Midbrain (tissue), 1 donor: ENCODE measurements around the gene MMP15.

ENCODE experiments used
- DNase-seq: peaks from one replicate; lab custom pipeline; 2025; lab: John Stamatoyannopoulos, UW

MMP15 gene

GRCh38 chr16:58019866-58020538 lies 5.6 kb upstream of the MMP15 start:
- DNase-seq, result no peak

GRCh38 chr16:58020628-58021521 lies 4.7 kb upstream of the MMP15 start:
- DNase-seq, result peak; percentile 61

- no peak for DNase-seq
Measured at GRCh38 chr16:58021661-58022551, 3.6 kb upstream of the MMP15 start.

- peak; percentile 50 for DNase-seq
Measured at GRCh38 chr16:58022601-58023371, 2.8 kb upstream of the MMP15 start.

- no peak for DNase-seq
Measured at GRCh38 chr16:58024486-58025350, 836 bp upstream of the MMP15 start.

GRCh38 chr16:58026139-58026704 lies 668 bp downstream of the MMP15 start:
- DNase-seq, result no peak

GRCh38 chr16:58026705-58027160 lies 1.2 kb downstream of the MMP15 start:
- DNase-seq, result no peak

- no peak for DNase-seq
Measured at GRCh38 chr16:58027161-58027915, 1.8 kb downstream of the MMP15 start.

GRCh38 chr16:58027916-58028455 lies 2.4 kb downstream of the MMP15 start:
- no peak for DNase-seq

GRCh38 chr16:58028541-58029070 lies 3.1 kb downstream of the MMP15 start:
- no peak for DNase-seq

- DNase-seq, result no peak
Measured at GRCh38 chr16:58029410-58029809, 3.9 kb downstream of the MMP15 start.

- no peak for DNase-seq
Measured at GRCh38 chr16:58030136-58030840, 4.7 kb downstream of the MMP15 start.

- DNase-seq, result no peak
Measured at GRCh38 chr16:58031016-58031800, 5.7 kb downstream of the MMP15 start.

- peak; percentile 43 for DNase-seq
Measured at GRCh38 chr16:58032710-58033293, 7.2 kb downstream of the MMP15 start.

- no peak for DNase-seq
Measured at GRCh38 chr16:58034128-58034685, 8.7 kb downstream of the MMP15 start.

- no peak for DNase-seq
Measured at GRCh38 chr16:58034774-58035173, 9.2 kb downstream of the MMP15 start.
